Body of pancreas (tissue), 4 donors: ENCODE data around the gene SORCS2. TPM values are rescaled to one million over a fixed set of nuclear protein-coding genes. Genes with fewer than 3 reads are reported as not detected.

ENCODE experiments used
- ATAC-seq: fragments of 150-250 bp; one replicate; pipeline ENCODE4 v1.9.1; 2016
- DNase-seq, 4 donors: peaks; one replicate each; pipeline ENCODE4 v3.0.0-alpha.2; 2019
- H3K27ac ChIP-seq, 4 donors: fragments of 200-600 bp; sonication (generic); 1 replicate in 3 of 4; 2 replicates in 1 of 4; pipeline versions ENCODE4 v1.5.1 to v1.6.1; 2016 to 2019; ENCODE audit warnings: mild to moderate bottlenecking in 1 of 4, mixed read lengths in 1 of 4, moderate library complexity in 1 of 4
- H3K27me3 ChIP-seq, 2 donors: fragments of 200-600 bp; sonication (generic); one replicate each; pipeline ENCODE4 v1.6.0; 2016; ENCODE audit warnings: mild to moderate bottlenecking in 1 of 2
- H3K36me3 ChIP-seq, 2 donors: fragments of 200-600 bp; sonication (generic); replicated peaks in 1 of 2; 2 replicates each; pipeline ENCODE4 v1.5.1; 2016; ENCODE audit warnings: low read depth in 2 of 2; ENCODE audit not compliant: insufficient read depth in 1 of 2
- H3K4me1 ChIP-seq: fragments of 200-600 bp; sonication (generic); one replicate; pipeline ENCODE4 v1.6.0; 2016
- H3K4me3 ChIP-seq, 2 donors: fragments of 200-600 bp; sonication (generic); 1 replicate in 1 of 2; 2 replicates in 1 of 2; pipeline ENCODE4 v1.5.1; 2016 to 2019
- H3K9me3 ChIP-seq, 3 donors: fragments of 200-600 bp; sonication (generic); 1 replicate in 2 of 3; 2 replicates in 1 of 3; pipeline ENCODE4 v1.5.1; 2016
- CTCF ChIP-seq, 7 experiments: fragments of 450-650 bp in 4 of 7; fragments of 200-600 bp in 3 of 7; sonication (generic) in 3 of 7; IDR thresholded peaks; one replicate each; pipeline ENCODE4 v1.5.1; 2016 to 2019; ENCODE audit warnings: antibody characterized with exemption in 7 of 7
- POLR2A ChIP-seq, 3 donors: fragments of 450-650 bp; IDR thresholded peaks; one replicate each; pipeline ENCODE4 v1.6.1; 2016; ENCODE audit warnings: antibody characterized with exemption in 3 of 3, mild to moderate bottlenecking in 2 of 3
- whole genome bisulfite sequencing, 2 donors: methylation state at CpG; one replicate each; pipeline ENCODE4 v1.1.5; 2017; 5-methylcytosine and 5-hydroxymethylcytosine counted together
- intact Hi-C: fragments of 100-400 bp; cut with DNase I; formaldehyde crosslinking; loops from one replicate; pipeline ENCODE4 v1.15.1; 2023
- total RNA-seq, 2 donors: library from RNA; depleted of rRNA; stranded (reverse); fragments of >200 nt; gene quantifications; one replicate each; pipeline ENCODE4 v1.1.0, GENCODE V29; 2016

SORCS2 gene
- total RNA-seq, 2 donors from 2014 or later = 0.26 to 0.33 TPM

- Histone ChIP-seq H3K27ac (no peak overlapping the region), H3K4me1 (no peaks in the 10 kb centered on the region), H3K9me3 (no peaks in the 10 kb centered on the region), H3K4me3 (no peak overlapping the region), H3K36me3 (no peaks in the 10 kb centered on the region), H3K27me3 (no peaks in the 10 kb centered on the region)
- WGBS, 2 donors = 63 to 67% methylated on average over 9 to 18 of the region's 20 CpGs
- ATAC-seq (no peak), DNase-seq (no peak)
- no peak for TF ChIP-seq POLR2A (IDR thresholded peaks at IDR 0.05)
- TF ChIP-seq CTCF (IDR thresholded peaks at IDR 0.05) = no peak
- intact Hi-C loops = no loop called here
These were observed 134.5 kb downstream of the SORCS2 start for GRCh38 chr4:7326693-7327340.

GRCh38 chr4:7327341-7327885 lies 135.1 kb downstream of the SORCS2 start:
- Histone ChIP-seq H3K9me3 (no peaks in the 10 kb centered on the region), H3K4me3 (no peak overlapping the region), H3K27me3 (no peaks in the 10 kb centered on the region), H3K36me3 (no peaks in the 10 kb centered on the region), H3K4me1 (no peaks in the 10 kb centered on the region), H3K27ac (no peak overlapping the region)
- WGBS, 2 donors = 45 to 54% methylated on average over 13 to 17 of the region's 17 CpGs
- no peak for DNase-seq
- intact Hi-C loops = no loop called here
- ATAC-seq = no peak
- TF ChIP-seq POLR2A (IDR thresholded peaks at IDR 0.05) = no peak
- TF ChIP-seq CTCF (IDR thresholded peaks at IDR 0.05) = no peak

GRCh38 chr4:7328162-7328912 lies 136.0 kb downstream of the SORCS2 start:
- DNase-seq = no peak
- no peaks in the 10 kb centered on the region for H3K36me3 ChIP-seq
- WGBS, 2 donors = 73 to 75% methylated on average over 9 to 15 of the region's 15 CpGs
- intact Hi-C loops = no loop called here
- H3K9me3 ChIP-seq = no peaks in the 10 kb centered on the region
- H3K4me1 ChIP-seq = no peaks in the 10 kb centered on the region
- no peaks in the 10 kb centered on the region for H3K27me3 ChIP-seq
- ATAC-seq = no peak
- H3K27ac ChIP-seq = no peak overlapping the region
- TF ChIP-seq POLR2A (IDR thresholded peaks at IDR 0.05) = no peak
- TF ChIP-seq CTCF (IDR thresholded peaks at IDR 0.05) = no peak
- H3K4me3 ChIP-seq = no peak overlapping the region

GRCh38 chr4:7328913-7329638 lies 136.7 kb downstream of the SORCS2 start:
- WGBS, 2 donors = 68 to 73% methylated on average over 8 to 20 of the region's 22 CpGs
- H3K4me3 ChIP-seq = no peak overlapping the region
- H3K36me3 ChIP-seq = no peaks in the 10 kb centered on the region
- H3K4me1 ChIP-seq = no peaks in the 10 kb centered on the region
- intact Hi-C loops = no loop called here
- no peak overlapping the region for H3K27ac ChIP-seq
- no peaks in the 10 kb centered on the region for H3K9me3 ChIP-seq
- DNase-seq (peak in 1 of 4 donors; percentile 34), ATAC-seq (no peak)
- TF ChIP-seq POLR2A (IDR thresholded peaks at IDR 0.05) (no peak), CTCF (IDR thresholded peaks at IDR 0.05) (no peak)
- no peaks in the 10 kb centered on the region for H3K27me3 ChIP-seq
